Globus pallidus (tissue), 1 donor: ENCODE measurements around the gene MAGI3.

ENCODE experiments used
- DNase-seq: peaks from one replicate; pipeline ENCODE4 v3.0.0-alpha.2; 2015; ENCODE audit warnings: low spot score

MAGI3 gene

DNA sequence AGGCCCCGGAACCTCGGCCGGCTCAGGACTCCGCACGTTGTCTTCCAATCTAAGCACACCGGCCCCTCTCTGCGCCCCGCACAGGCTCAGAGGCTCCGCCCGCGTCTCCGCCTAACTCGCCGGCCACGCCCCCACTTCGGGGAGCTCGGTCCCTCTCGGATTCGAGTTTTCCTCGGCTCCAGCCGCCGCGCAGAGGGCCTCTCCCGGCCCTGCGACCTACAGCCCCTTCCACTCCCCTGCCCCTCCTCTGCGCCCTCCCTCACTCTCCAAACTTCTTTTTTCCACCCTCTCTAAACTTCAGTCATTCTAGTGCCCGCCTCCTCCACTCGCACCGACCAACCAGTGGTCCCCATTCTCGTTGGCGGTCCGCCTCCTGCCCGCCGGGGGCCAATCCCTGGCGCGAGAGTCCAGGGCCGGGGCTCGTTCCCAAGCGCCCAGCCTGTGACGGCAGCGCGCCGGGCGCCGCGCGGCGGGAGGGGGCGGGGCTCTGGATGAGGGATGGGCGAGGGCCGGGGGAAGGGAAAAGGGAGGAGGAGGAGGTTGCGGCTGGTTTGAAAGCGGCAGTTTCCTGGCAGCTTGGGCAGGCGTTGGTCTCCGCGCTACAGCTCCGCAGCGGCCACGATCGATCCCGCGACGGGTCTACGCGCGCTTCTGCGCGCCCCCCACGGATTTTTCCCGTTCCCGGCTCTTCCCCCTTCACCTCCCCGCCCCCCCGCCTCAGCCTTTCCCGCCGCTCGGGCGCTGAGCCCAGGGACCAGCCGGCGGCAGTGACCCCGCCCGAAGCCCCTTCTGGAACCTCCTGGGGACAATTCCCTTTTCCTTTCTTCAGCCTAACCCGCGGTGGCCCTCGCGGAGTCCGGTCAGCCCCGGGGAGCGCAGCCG is at the start of gene MAGI3:
Gene MAGI3, plus strand, starts transcription at position 563 of the 882 bp plus-strand sequence. CDS start 519 bp downstream, outside the sequence.
- DNase-seq = peak; percentile 93

- DNase-seq = no peak
Measured at GRCh38 chr1:113353580-113353979, 36.7 kb upstream of the MAGI3 start.

DNA sequence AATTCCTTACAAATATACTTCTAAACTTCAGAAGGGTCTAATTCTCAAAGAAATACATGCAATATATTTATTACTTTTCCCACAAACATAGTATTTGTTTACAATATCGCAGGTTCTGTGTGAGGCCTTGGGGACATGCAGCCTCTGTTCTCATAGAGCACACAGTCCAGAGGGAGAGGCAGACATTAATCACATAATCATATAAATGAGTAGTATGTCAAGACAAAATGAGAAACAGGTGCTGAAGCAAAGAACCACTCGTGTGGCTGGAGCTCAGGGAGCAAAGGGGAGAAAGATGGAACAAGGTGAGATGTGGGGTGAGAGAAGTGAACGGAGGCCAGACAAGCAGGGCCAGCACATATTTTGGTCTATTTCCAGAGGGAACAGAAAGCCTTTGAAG is 26.4 kb upstream of the MAGI3 start:
- no peak for DNase-seq

DNA sequence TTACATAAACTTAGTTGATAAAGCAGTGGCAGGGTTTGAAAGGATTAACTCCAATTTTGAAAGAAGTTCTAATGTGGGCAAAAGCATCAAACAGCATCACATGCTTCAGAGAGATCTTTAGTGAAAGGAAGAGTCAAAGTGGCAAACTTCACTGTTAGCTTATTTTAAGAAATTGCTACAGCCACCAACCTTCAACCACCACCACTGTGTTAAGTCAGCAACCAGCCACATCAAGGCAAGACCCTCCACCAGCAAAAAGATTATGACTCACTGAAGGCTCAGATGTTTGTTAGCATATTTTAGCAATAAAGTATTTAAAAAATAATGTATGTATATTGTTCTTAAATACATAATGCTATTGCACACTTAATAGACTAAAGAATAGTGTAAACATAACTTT is 21.3 kb upstream of the MAGI3 start:
- no peak for DNase-seq

GRCh38 chr1:113369699-113370098 is 20.6 kb upstream of the MAGI3 start:
- no peak for DNase-seq

DNA sequence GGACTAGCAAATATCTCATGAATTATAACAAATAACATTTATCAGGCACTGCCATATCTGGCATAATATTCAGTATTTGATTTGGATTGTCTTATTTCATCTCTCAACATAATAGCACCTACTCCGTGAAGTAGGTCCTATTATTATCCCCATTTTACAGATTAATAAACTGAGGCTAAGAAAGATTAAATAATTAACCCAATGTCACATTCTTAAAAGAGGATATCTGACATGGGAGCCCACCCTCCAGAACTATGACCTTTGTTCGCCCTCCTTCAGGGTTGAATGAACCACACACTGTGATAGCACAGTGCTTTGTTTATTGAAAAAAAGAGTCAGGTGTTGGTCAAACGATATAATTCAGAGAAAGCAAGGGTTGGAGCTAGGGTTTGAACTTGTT is 19.4 kb upstream of the MAGI3 start:
- no peak for DNase-seq

DNA sequence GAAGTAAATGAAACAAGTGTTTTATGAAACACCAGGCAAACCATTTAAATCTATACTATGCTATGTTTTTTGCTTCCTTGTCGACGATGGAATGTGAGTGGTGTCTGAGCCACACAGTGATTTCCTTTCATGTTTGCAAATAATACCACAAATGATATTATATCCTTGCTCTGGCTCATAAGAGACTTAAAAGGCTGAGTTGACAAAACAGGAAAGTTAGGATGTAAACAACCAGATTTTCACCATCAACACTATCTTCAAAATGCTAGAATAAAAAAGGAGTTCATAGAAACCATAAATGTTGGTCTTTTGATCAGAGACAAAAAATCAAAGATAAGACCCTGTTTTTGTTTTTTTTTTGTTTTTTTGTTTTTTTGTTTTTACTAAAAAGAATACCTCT is 17.8 kb upstream of the MAGI3 start:
- DNase-seq = no peak

GRCh38 chr1:113373644-113374043 is 16.7 kb upstream of the MAGI3 start:
- no peak for DNase-seq

DNA sequence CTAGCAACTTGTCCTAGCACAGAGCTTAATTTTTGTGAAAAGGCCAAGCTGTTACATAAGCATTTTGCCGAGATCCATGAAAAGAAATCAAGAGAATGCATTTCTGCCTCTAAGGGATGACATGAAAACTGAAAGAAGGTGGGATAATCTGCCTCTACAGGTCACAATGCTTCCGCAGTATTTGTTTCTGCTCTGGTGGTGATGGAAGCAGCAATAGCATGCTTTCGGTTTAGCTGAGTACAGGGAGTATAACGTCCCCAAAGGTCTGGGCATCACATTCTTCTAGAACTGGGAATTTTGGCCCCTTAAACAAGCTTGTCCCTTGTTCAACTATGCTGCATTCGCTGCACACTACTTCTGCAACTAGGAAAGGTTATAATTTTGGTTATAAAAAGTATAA is 14.4 kb upstream of the MAGI3 start:
- no peak for DNase-seq

DNA sequence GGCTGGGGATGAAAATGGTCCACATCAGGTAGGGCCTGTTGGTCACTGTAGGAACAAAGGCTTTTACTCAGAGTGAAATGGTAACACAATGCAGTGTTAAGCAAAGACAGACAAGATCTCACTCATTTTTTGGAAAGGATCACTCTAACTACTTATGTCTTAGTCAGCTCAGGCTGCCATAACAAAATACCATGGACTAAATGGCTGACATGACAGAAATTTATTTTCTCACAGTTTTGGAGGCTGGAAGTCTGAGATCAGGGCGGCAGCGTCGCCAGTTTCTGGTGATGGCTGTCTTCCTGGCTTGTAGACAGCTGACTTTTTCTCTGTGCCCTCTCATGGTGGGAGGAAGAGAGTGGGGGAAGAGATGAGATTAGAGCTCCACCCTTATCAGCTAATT is 10.2 kb upstream of the MAGI3 start:
- no peak for DNase-seq

GRCh38 chr1:113388017-113388620 is 2.2 kb upstream of the MAGI3 start:
- DNase-seq = no peak

- DNase-seq = no peak
Measured at GRCh38 chr1:113388621-113389358, 1.5 kb upstream of the MAGI3 start.

DNA sequence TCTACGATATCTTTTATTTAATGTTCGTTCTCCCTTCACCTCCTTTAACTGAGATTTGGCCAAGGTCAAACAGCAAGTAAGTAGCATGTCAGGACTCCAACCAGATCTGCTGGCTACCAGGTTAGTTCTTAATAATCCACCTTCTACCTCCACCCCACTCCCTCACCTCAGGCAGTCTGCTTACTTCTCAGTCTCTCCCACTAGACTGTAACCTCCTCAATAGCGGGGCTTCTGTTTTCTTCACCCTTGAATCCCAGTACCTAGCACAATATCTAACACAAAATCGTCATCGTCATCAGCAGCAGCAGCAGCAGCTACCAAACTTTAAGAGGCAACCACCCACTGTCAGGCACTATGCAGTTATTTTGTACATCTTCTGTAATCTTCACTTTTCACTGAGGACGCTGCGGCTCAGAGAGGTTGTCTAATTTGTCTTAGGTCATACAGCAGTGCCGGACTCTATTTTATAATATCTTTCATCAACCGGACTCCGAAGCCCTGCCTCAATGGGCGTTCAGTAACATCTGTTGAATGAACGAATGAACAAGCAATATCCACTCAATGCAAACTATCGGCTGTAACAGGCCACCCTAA is 859 bp upstream of the MAGI3 start:
- no peak for DNase-seq

- DNase-seq = no peak
Measured at GRCh38 chr1:113390871-113391648, 745 bp downstream of the MAGI3 start.

DNA sequence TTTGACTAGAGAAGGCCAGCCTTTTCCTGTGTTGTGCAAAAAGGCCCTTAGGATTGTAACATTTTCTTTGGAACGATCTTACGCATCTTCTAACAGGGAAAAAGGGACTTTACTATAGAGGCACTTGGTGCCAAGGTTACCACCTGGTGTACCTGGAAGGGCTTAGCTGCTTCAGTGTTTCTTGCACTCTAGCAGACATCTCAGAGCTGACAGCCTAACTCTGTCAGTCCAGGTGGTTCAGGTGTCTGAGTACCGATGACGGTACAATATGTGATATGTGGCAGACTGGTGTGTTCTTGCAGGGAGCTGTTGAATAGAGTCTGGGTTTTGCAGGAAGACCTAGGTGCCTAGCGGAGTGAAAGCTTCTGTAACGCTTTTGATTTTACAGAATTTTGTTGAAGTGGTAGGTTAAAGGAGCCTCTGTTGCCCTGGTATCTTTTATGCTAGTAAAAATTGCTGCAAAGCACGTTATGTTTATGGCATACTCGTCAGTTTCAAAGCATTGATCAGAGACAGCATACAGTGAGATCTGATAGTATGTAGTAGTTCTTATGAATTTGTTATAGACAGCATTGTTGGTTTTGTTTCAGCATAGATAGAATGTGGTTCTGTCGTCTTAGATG is 1.4 kb downstream of the MAGI3 start:
- no peak for DNase-seq

GRCh38 chr1:113392541-113393128 is 2.3 kb downstream of the MAGI3 start:
- no peak for DNase-seq

- DNase-seq = no peak
Measured at GRCh38 chr1:113394043-113394862, 3.9 kb downstream of the MAGI3 start.

DNA sequence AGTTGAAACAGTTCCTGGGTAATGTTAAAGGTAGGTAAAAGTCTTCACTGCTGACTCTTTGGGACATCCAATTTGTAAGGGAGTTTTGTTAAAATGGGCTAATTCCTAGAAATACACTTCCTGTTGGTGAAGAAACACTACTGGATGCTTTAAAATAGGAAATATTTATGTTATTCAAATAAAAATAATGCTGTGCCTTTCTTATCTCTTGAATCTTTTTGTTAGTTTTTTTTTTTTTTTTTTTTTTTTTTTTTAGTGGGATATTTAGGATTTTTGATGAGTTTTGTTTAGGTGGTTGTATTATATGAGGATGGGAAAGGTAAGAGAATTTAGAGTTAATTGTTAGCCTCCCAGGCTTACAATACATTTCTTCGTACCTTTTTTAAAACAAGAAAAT is 4.5 kb downstream of the MAGI3 start:
- DNase-seq = no peak

- DNase-seq = no peak
Measured at GRCh38 chr1:113396102-113396501, 5.8 kb downstream of the MAGI3 start.

GRCh38 chr1:113396585-113396984 is 6.3 kb downstream of the MAGI3 start:
- DNase-seq = no peak
